ENCODE results near the gene CDKN2A. TPM values are rescaled to one million over a fixed set of nuclear protein-coding genes. Genes with fewer than 3 reads are reported as not detected.
A peak's percentile ranks its signal among the peaks of the same experiment; 100 is the strongest.

Gene CDKN2A
- total RNA-seq, 1 experiment from 2014 or later: 0.57 TPM

DNA sequence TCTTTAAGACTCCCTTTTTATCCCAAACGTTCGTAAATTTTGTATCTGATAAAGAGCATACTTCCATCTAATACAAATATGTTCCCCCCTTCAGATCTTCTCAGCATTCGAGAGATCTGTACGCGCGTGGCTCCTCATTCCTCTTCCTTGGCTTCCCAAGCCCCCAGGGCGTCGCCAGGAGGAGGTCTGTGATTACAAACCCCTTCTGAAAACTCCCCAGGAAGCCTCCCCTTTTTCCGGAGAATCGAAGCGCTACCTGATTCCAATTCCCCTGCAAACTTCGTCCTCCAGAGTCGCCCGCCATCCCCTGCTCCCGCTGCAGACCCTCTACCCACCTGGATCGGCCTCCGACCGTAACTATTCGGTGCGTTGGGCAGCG, 19.9 kb downstream of the CDKN2A start (continued):
- TF ChIP-seq, protein P1, sequence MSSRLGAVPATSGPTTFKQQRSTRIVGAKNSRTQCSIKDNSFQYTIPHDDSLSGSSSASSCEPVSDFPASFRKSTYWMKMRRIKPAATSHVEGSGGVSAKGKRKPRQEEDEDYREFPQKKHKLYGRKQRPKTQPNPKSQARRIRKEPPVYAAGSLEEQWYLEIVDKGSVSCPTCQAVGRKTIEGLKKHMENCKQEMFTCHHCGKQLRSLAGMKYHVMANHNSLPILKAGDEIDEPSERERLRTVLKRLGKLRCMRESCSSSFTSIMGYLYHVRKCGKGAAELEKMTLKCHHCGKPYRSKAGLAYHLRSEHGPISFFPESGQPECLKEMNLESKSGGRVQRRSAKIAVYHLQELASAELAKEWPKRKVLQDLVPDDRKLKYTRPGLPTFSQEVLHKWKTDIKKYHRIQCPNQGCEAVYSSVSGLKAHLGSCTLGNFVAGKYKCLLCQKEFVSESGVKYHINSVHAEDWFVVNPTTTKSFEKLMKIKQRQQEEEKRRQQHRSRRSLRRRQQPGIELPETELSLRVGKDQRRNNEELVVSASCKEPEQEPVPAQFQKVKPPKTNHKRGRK (CRISPR knock-in tag; IDR thresholded peaks at IDR 0.05; ENCODE audit: borderline replicate concordance): no peak
- no peak for TF ChIP-seq RORB (CRISPR knock-in tag; IDR thresholded peaks at IDR 0.05)

DNA sequence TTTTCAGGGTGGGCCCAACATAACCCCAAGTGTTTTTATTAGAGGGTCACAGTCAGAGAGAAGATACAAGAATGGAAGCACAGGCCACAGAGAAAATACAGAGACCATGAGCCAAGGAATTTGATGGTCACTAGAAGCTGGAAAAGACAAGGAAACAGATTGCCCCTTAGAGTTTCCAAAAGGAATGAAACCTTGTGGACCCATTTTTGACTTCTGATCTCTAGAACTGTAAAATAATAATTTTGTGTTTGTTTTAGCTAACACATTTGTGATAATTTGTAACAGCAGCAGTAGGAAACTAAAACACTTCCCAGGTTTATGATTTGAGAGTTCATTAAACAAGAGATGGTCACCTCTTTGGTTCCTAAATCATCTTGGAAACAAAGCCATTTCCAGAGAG, 21.8 kb downstream of the CDKN2A start:
- no peak for ATAC-seq

DNA sequence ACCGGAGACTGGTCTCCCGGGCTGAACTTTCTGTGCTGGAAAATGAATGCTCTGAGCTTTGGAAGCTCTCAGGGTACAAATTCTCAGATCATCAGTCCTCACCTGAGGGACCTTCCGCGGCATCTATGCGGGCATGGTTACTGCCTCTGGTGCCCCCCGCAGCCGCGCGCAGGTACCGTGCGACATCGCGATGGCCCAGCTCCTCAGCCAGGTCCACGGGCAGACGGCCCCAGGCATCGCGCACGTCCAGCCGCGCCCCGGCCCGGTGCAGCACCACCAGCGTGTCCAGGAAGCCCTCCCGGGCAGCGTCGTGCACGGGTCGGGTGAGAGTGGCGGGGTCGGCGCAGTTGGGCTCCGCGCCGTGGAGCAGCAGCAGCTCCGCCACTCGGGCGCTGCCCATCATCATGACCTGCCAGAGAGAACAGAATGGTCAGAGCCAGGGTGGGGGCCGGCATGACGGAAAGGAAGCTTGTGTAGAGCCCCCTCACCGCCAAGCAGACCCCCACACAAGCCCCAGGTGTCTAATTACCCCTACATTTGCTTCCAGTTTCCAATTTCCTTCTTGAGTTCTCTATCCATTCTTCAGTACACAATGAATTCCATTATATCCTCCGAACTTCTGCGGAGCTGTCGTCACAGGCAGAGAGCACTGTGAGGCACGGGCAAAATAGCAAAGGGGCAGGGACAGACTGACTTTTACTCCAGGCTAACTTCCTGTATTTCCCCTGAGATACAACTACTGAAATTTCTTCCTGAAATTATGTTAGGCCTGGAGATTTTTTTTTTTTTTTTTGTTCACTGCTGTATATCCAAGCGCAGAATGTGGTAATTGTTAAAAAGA, 23.2 kb downstream of the CDKN2A start:
- Mint-ChIP-seq H3K9me3 (no peaks in the 10 kb centered on the region), H3K36me3 (no peaks in the 10 kb centered on the region), H3K4me3 (peak overlapping the region; percentile 45), H3K4me1 (peaks cover 58% of the 10 kb centered on the region), H3K27ac (no peak overlapping the region), H3K27me3 (ENCODE audit: low read depth) (peaks cover 100% of the 10 kb centered on the region)
- ChIA-PET POLR2A (no interaction called here), CTCF (interaction anchor here (1.0 to 4.8 kb wide), 5 partner anchors 10 to 158 kb away, joined by 3 to 60 read pairs (median 4); partner anchors contain the start of genes CDKN2A, CDKN2B and CDKN2B-AS1)
- TF ChIP-seq, protein P2, sequence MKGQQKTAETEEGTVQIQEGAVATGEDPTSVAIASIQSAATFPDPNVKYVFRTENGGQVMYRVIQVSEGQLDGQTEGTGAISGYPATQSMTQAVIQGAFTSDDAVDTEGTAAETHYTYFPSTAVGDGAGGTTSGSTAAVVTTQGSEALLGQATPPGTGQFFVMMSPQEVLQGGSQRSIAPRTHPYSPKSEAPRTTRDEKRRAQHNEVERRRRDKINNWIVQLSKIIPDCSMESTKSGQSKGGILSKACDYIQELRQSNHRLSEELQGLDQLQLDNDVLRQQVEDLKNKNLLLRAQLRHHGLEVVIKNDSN (CRISPR knock-in tag; IDR thresholded peaks at IDR 0.05): no peak
- TF ChIP-seq ZNF317 (CRISPR knock-in tag; IDR thresholded peaks at IDR 0.05; ENCODE audit: borderline replicate concordance, low read depth): 0 out of 2 replicates have a peak, but pooled peaks have one; percentile 14
- TF ChIP-seq, protein P3, sequence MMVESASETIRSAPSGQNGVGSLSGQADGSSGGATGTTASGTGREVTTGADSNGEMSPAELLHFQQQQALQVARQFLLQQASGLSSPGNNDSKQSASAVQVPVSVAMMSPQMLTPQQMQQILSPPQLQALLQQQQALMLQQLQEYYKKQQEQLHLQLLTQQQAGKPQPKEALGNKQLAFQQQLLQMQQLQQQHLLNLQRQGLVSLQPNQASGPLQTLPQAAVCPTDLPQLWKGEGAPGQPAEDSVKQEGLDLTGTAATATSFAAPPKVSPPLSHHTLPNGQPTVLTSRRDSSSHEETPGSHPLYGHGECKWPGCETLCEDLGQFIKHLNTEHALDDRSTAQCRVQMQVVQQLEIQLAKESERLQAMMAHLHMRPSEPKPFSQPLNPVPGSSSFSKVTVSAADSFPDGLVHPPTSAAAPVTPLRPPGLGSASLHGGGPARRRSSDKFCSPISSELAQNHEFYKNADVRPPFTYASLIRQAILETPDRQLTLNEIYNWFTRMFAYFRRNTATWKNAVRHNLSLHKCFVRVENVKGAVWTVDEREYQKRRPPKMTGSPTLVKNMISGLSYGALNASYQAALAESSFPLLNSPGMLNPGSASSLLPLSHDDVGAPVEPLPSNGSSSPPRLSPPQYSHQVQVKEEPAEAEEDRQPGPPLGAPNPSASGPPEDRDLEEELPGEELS (CRISPR knock-in tag; IDR thresholded peaks at IDR 0.05): 0 out of 2 replicates have a peak, but pooled peaks have one; percentile 13
- peak; percentile 5 for ATAC-seq
- no peak for DNase-seq (ENCODE audit: low spot score)

More for the DNA sequence above, 21.8 kb downstream of the CDKN2A start:
- no peak for TF ChIP-seq ETV6 (CRISPR knock-in tag; IDR thresholded peaks at IDR 0.05)
- no peak for TF ChIP-seq TEAD4 (CRISPR knock-in tag; IDR thresholded peaks at IDR 0.05)
- TF ChIP-seq, protein P4, sequence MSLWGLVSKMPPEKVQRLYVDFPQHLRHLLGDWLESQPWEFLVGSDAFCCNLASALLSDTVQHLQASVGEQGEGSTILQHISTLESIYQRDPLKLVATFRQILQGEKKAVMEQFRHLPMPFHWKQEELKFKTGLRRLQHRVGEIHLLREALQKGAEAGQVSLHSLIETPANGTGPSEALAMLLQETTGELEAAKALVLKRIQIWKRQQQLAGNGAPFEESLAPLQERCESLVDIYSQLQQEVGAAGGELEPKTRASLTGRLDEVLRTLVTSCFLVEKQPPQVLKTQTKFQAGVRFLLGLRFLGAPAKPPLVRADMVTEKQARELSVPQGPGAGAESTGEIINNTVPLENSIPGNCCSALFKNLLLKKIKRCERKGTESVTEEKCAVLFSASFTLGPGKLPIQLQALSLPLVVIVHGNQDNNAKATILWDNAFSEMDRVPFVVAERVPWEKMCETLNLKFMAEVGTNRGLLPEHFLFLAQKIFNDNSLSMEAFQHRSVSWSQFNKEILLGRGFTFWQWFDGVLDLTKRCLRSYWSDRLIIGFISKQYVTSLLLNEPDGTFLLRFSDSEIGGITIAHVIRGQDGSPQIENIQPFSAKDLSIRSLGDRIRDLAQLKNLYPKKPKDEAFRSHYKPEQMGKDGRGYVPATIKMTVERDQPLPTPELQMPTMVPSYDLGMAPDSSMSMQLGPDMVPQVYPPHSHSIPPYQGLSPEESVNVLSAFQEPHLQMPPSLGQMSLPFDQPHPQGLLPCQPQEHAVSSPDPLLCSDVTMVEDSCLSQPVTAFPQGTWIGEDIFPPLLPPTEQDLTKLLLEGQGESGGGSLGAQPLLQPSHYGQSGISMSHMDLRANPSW (CRISPR knock-in tag; conservative IDR thresholded peaks at IDR 0.05; ENCODE audit: low read depth): no peak
- TF ChIP-seq, protein P5, sequence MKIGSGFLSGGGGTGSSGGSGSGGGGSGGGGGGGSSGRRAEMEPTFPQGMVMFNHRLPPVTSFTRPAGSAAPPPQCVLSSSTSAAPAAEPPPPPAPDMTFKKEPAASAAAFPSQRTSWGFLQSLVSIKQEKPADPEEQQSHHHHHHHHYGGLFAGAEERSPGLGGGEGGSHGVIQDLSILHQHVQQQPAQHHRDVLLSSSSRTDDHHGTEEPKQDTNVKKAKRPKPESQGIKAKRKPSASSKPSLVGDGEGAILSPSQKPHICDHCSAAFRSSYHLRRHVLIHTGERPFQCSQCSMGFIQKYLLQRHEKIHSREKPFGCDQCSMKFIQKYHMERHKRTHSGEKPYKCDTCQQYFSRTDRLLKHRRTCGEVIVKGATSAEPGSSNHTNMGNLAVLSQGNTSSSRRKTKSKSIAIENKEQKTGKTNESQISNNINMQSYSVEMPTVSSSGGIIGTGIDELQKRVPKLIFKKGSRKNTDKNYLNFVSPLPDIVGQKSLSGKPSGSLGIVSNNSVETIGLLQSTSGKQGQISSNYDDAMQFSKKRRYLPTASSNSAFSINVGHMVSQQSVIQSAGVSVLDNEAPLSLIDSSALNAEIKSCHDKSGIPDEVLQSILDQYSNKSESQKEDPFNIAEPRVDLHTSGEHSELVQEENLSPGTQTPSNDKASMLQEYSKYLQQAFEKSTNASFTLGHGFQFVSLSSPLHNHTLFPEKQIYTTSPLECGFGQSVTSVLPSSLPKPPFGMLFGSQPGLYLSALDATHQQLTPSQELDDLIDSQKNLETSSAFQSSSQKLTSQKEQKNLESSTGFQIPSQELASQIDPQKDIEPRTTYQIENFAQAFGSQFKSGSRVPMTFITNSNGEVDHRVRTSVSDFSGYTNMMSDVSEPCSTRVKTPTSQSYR (CRISPR knock-in tag; IDR thresholded peaks at IDR 0.05): no peak
- no peak for TF ChIP-seq CREM (CRISPR knock-in tag; IDR thresholded peaks at IDR 0.05)
- no peak for TF ChIP-seq ELF4 (CRISPR knock-in tag; IDR thresholded peaks at IDR 0.05; ENCODE audit: low read depth)
- no peak for TF ChIP-seq FOXP1 (CRISPR knock-in tag; IDR thresholded peaks at IDR 0.05; ENCODE audit: borderline replicate concordance)
- CTCF ChIA-PET: no interaction called here
- Mint-ChIP-seq H3K9me3 (no peaks in the 10 kb centered on the region), H3K27me3 (ENCODE audit: low read depth) (peaks cover 100% of the 10 kb centered on the region), H3K4me1 (peaks cover 47% of the 10 kb centered on the region), H3K36me3 (no peaks in the 10 kb centered on the region), H3K4me3 (no peak overlapping the region), H3K27ac (no peak overlapping the region)
- POLR2A ChIA-PET: no interaction called here
- no peak for DNase-seq (ENCODE audit: low spot score)

Measured in WTC11 (cell line).